HepG2 (cell line): ENCODE measurements around the gene KIF22. TPM values are rescaled to one million over a fixed set of nuclear protein-coding genes. Genes with fewer than 3 reads are reported as not detected.

Source experiments
- ATAC-seq: fragments of 200-7000 bp; cut with Tn5 transposase; 3 replicates; pipeline ENCODE4 v1.9.1; 2020; ENCODE audit warnings: mild to moderate bottlenecking, moderate library complexity
- BruUV-seq: library from RNA; stranded (reverse); fragments of 400-500 nt; replicated peaks from 2 replicates; lab custom pipeline; 2021; lab: Mats Ljungman, UMichigan
- CTCF ChIA-PET: fragments of 300-600 bp; formaldehyde crosslinking; extraction: SDS; loops from one replicate; lab custom pipeline; 2021; ENCODE audit warnings: low total read pairs, inconsistent platforms, low intra/inter-chr PET ratio; lab: Yijun Ruan, JAX
- POLR2A ChIA-PET: fragments of 350-600 bp; sonication (Branson Sonifier 250); formaldehyde crosslinking; loops from one replicate; lab custom pipeline; 2020; ENCODE audit warnings: antibody characterized with exemption, inconsistent platforms; lab: Yijun Ruan, JAX
- DNase-seq: peaks from one replicate; pipeline ENCODE4 v3.0.0-alpha.2; 2015; ENCODE audit warnings: low spot score
- FAIRE-seq: peaks from 3 replicates; lab custom pipeline; 2011; peaks lifted over from hg19 to GRCh38; lab: Jason Lieb, UNC
- H2AFZ ChIP-seq: one replicate; pipeline ENCODE4 v1.6.1; 2011; ENCODE audit warnings: low read length, inconsistent platforms
- H3K27ac ChIP-seq: fragments of 300-600 bp; 3 replicates; pipeline ENCODE4 v1.8.0; 2011; ENCODE audit warnings: mixed run types, mild to moderate bottlenecking, mixed read lengths, low read length, inconsistent platforms; ENCODE audit not compliant: insufficient read depth; ENCODE audit errors: extremely low read length
- H3K27me3 ChIP-seq, 2 experiments: fragments of 200-600 bp in 1 of 2; 2 replicates in 1 of 2; 3 replicates in 1 of 2; pipeline versions ENCODE4 v1.6.0 to v1.8.0; 2011; ENCODE audit warnings: low read length in 2 of 2, mild to moderate bottlenecking in 2 of 2, moderate library complexity in 2 of 2, inconsistent platforms in 1 of 2; ENCODE audit not compliant: insufficient read depth in 2 of 2, control insufficient read depth in 1 of 2
- H3K36me3 ChIP-seq, 2 experiments: fragments of 200-600 bp in 1 of 2; replicated peaks in 1 of 2; 2 replicates in 1 of 2; 3 replicates in 1 of 2; pipeline versions ENCODE4 v1.5.1 to v1.8.0; 2011; ENCODE audit warnings: low read length in 2 of 2, inconsistent platforms in 1 of 2; ENCODE audit not compliant: insufficient read depth in 2 of 2, control insufficient read depth in 1 of 2
- H3K4me1 ChIP-seq: 2 replicates; pipeline ENCODE4 v1.5.1; 2012; ENCODE audit warnings: low read length, inconsistent platforms; ENCODE audit not compliant: insufficient read depth
- H3K4me2 ChIP-seq: 2 replicates; pipeline ENCODE4 v1.6.0; 2011; ENCODE audit warnings: low read depth, low read length, inconsistent platforms
- H3K4me3 ChIP-seq, 3 experiments: fragments of 200-600 bp in 1 of 3; sonication (generic), shearing (Covaris generic) in 1 of 3; replicated peaks in 1 of 3; 2 replicates each; pipeline ENCODE4 v1.5.1; 2011 to 2016; ENCODE audit warnings: low read length in 3 of 3, inconsistent platforms in 2 of 3, low read depth in 2 of 3, mild to moderate bottlenecking in 2 of 3, control low read depth in 1 of 3, mixed read lengths in 1 of 3; ENCODE audit not compliant: insufficient read depth in 1 of 3
- H3K79me2 ChIP-seq: one replicate; pipeline ENCODE4 v1.6.1; 2011; ENCODE audit warnings: low read length, inconsistent platforms; ENCODE audit not compliant: insufficient read depth
- H3K9ac ChIP-seq: 2 replicates; pipeline ENCODE4 v1.6.0; 2011; ENCODE audit warnings: mild to moderate bottlenecking, low read depth, low read length, inconsistent platforms; ENCODE audit not compliant: insufficient read depth
- H3K9me3 ChIP-seq: 2 replicates; pipeline ENCODE4 v1.5.1; 2012; ENCODE audit warnings: mild to moderate bottlenecking, low read length
- H4K20me1 ChIP-seq: 2 replicates; pipeline ENCODE4 v1.6.0; 2011; ENCODE audit warnings: inconsistent platforms, mild to moderate bottlenecking, low read length, moderate library complexity; ENCODE audit not compliant: insufficient read depth
- FOXM1 ChIP-seq: sonication (generic); formaldehyde crosslinking; IDR thresholded peaks from 2 replicates; pipeline ENCODE4 v1.5.0; 2020; ENCODE audit warnings: missing genetic modification reagents
- HMGXB3 ChIP-seq: sonication (generic); formaldehyde crosslinking; IDR thresholded peaks from 2 replicates; pipeline ENCODE4 v1.4.0; 2020; ENCODE audit warnings: missing genetic modification reagents, borderline replicate concordance
- KMT2A ChIP-seq: sonication (generic); formaldehyde crosslinking; IDR thresholded peaks from 2 replicates; pipeline ENCODE4 v1.4.0; 2020; ENCODE audit warnings: missing genetic modification reagents
- LCORL ChIP-seq, 2 experiments: fragments of 450-650 bp in 1 of 2; sonication (generic) in 1 of 2; formaldehyde crosslinking in 1 of 2; IDR thresholded peaks; 2 replicates each; pipeline versions ENCODE4 v1.5.0 to v1.6.1; 2017 to 2020; ENCODE audit warnings: antibody characterized with exemption in 1 of 2, missing genetic modification reagents in 1 of 2
- PAF1 ChIP-seq: IDR thresholded peaks from 2 replicates; pipeline ENCODE4 v1.6.1; 2016; ENCODE audit warnings: missing genetic modification reagents, missing compliant biosample characterization
- RFXAP ChIP-seq: sonication (generic); formaldehyde crosslinking; IDR thresholded peaks from 2 replicates; pipeline ENCODE4 v1.4.0; 2020; ENCODE audit warnings: missing genetic modification reagents, borderline replicate concordance
- SAP130 ChIP-seq: IDR thresholded peaks from 2 replicates; pipeline ENCODE4 v1.6.1; 2016; ENCODE audit warnings: low read depth
- ZBTB10 ChIP-seq: sonication (generic); formaldehyde crosslinking; IDR thresholded peaks from 2 replicates; pipeline ENCODE4 v1.4.0; 2020; ENCODE audit warnings: missing genetic modification reagents, borderline replicate concordance
- ZNF124 ChIP-seq: sonication (generic); formaldehyde crosslinking; IDR thresholded peaks from 2 replicates; pipeline ENCODE4 v1.4.0; 2020; ENCODE audit warnings: missing genetic modification reagents
- ZNF235 ChIP-seq: sonication (generic); formaldehyde crosslinking; IDR thresholded peaks from 2 replicates; pipeline ENCODE4 v1.8.1; 2023; ENCODE audit warnings: mild to moderate bottlenecking, missing genetic modification reagents, borderline replicate concordance
- ZNF589 ChIP-seq: sonication (generic); formaldehyde crosslinking; conservative IDR thresholded peaks from 2 replicates; pipeline ENCODE4 v1.8.0; 2022; ENCODE audit warnings: mild to moderate bottlenecking, moderate library complexity, missing genetic modification reagents
- ZNF713 ChIP-seq: sonication (generic); formaldehyde crosslinking; IDR thresholded peaks from 2 replicates; pipeline ENCODE4 v1.4.0; 2020; ENCODE audit warnings: mild to moderate bottlenecking, missing genetic modification reagents
- ZNF777 ChIP-seq: sonication (generic); formaldehyde crosslinking; IDR thresholded peaks from 2 replicates; pipeline ENCODE4 v1.4.0; 2020; ENCODE audit warnings: missing genetic modification reagents
- WGBS: methylation state at CpG from one replicate; pipeline ENCODE4 v1.1.6; 2017; ENCODE audit warnings: low lambda C conversion rate; 5-methylcytosine and 5-hydroxymethylcytosine counted together
- in situ Hi-C: cut with HindIII; loops from 2 replicates; pipeline ENCODE4 v1.10.0; 2017; ENCODE audit warnings: low pct_unique_long_range_greater_than_20kb; ENCODE audit not compliant: extremely low pct_ligation_motif_present
- intact Hi-C: fragments of 100-400 bp; cut with micrococcal nuclease; formaldehyde crosslinking; loops from one replicate; pipeline ENCODE4 v1.10.0; 2022; ENCODE audit not compliant: unreplicated experiment
- polyA plus RNA-seq, 8 experiments: library from polyadenylated mRNA; depleted of rRNA in 3 of 8; stranded (reverse) in 7 of 8; unstranded in 1 of 8; fragments of >200 nt; fragmentation: Illumina TruSeq in 4 of 8; extraction: Trizol in 4 of 8; gene quantifications; 2 replicates each; pipeline versions ENCODE4 v1.2.1 to v1.2.3, GENCODE V29; 2011 to 2016; ENCODE audit warnings: low read depth in 4 of 8, missing spikeins in 1 of 8, mixed read lengths in 1 of 8; ENCODE audit not compliant: insufficient read depth in 1 of 8
- total RNA-seq, 5 experiments: library from RNA; depleted of rRNA; stranded (reverse); fragments of >200 nt; fragmentation: Illumina TruSeq; extraction: Trizol; gene quantifications; 2 replicates each; pipeline ENCODE4 v1.2.3, GENCODE V29; 2016; ENCODE audit warnings: low read depth in 1 of 5
- TF ChIP-seq, protein P1 (sequence below): sonication (generic); formaldehyde crosslinking; conservative IDR thresholded peaks from 2 replicates; pipeline ENCODE4 v1.8.0; 2022; ENCODE audit warnings: missing genetic modification reagents

Gene KIF22
- total and polyA plus RNA-seq, 2 of the 13 experiments (the other 11 are each of a cell fraction or from before 2014, with no cell fraction given), result 95.8 to 118 TPM

GRCh38 chr16:29767062-29767461 lies 23.5 kb upstream of the KIF22 start:
- Histone ChIP-seq H3K9ac (no peak overlapping the region), H2AFZ (no peak overlapping the region), H3K27ac (no peak overlapping the region), H3K9me3 (no peaks in the 10 kb centered on the region), H3K27me3 (no peaks in the 10 kb centered on the region), H3K4me3 (no peak overlapping the region), H3K4me1 (peaks cover 71% of the 10 kb centered on the region), H3K79me2 (no peaks in the 10 kb centered on the region), H3K36me3 (no peaks in the 10 kb centered on the region), H4K20me1 (no peaks in the 10 kb centered on the region), H3K4me2 (no peak overlapping the region)
- no peak for TF ChIP-seq ZNF713
- no peak for TF ChIP-seq ZBTB10
- TF ChIP-seq PAF1 (CRISPR knock-in tag), result no peak
- no peak for TF ChIP-seq ZNF235 (CRISPR knock-in tag)
- no peak for TF ChIP-seq LCORL (IDR thresholded peaks at IDR 0.05)
- TF ChIP-seq LCORL (CRISPR knock-in tag; IDR thresholded peaks at IDR 0.05), result no peak
- no peak for TF ChIP-seq ZNF124 (CRISPR knock-in tag)
- no peak for TF ChIP-seq SAP130 (CRISPR knock-in tag)
- no peak for TF ChIP-seq ZNF589 (CRISPR knock-in tag)
- TF ChIP-seq HMGXB3 (CRISPR knock-in tag), result no peak
- TF ChIP-seq RFXAP (CRISPR knock-in tag), result no peak
- no peak for TF ChIP-seq FOXM1 (CRISPR knock-in tag)
- no peak for TF ChIP-seq ZNF777
- TF ChIP-seq, protein P1, sequence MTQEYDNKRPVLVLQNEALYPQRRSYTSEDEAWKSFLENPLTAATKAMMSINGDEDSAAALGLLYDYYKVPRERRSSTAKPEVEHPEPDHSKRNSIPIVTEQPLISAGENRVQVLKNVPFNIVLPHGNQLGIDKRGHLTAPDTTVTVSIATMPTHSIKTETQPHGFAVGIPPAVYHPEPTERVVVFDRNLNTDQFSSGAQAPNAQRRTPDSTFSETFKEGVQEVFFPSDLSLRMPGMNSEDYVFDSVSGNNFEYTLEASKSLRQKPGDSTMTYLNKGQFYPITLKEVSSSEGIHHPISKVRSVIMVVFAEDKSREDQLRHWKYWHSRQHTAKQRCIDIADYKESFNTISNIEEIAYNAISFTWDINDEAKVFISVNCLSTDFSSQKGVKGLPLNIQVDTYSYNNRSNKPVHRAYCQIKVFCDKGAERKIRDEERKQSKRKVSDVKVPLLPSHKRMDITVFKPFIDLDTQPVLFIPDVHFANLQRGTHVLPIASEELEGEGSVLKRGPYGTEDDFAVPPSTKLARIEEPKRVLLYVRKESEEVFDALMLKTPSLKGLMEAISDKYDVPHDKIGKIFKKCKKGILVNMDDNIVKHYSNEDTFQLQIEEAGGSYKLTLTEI (CRISPR knock-in tag), result no peak
- TF ChIP-seq KMT2A (CRISPR knock-in tag), result no peak
- ATAC-seq (no peak), FAIRE-seq (no peak), DNase-seq (no peak)
- in situ Hi-C loops (no loop called here), intact Hi-C loops (no loop called here)
- no TSS peak for BruUV-seq
- ChIA-PET POLR2A (interaction anchor here (2.4 kb wide), 1 partner anchor 23 kb away, joined by 11 read pairs; the partner anchor contains the start of gene KIF22), CTCF (no interaction called here)
- WGBS, result 93% methylated on average over 3 of the region's 3 CpGs
